ENCODE results near the gene ACTR6.
"Not testable (repeated sequence)": the region's sequence is repeated elsewhere in the genome, so short reads cannot be mapped to it uniquely, and the experiment has no call there.

ACTR6 gene

DNA sequence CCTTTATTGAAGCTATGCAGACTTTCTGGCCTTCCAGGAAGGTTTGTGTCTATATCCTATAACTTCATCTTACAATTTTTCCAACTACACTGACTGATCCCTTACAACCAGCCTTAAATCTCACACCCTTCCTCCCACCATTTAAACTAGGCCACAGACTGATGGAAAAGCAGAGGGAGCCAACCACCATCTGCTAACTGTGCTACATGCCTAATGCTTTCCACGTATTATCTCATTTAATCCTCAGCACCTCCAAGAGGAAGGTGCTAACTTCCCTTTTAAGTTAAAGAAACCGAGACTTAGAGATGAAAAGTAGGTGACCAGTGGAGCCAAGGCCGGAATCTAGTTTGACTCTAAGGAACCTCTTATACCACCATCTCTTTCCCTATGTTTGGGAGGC, 35.3 kb upstream of the ACTR6 start:
- Histone ChIP-seq H3K9ac (ENCODE audit: low read depth, low read length) (no peak overlapping the region), H3K36me3 (ENCODE audit: control insufficient read depth, insufficient read depth, low read length) (peaks cover 13% of the 10 kb centered on the region), H3K27me3 (ENCODE audit: control insufficient read depth, insufficient read depth, low read length) (no peaks in the 10 kb centered on the region), H3K4me3 (ENCODE audit: low read depth, low read length) (no peak overlapping the region), H3K4me1 (ENCODE audit: control insufficient read depth, insufficient read depth, low read length) (peaks cover 7% of the 10 kb centered on the region), H3K9me3 (ENCODE audit: control insufficient read depth, insufficient read depth, low read length) (no peaks in the 10 kb centered on the region)

DNA sequence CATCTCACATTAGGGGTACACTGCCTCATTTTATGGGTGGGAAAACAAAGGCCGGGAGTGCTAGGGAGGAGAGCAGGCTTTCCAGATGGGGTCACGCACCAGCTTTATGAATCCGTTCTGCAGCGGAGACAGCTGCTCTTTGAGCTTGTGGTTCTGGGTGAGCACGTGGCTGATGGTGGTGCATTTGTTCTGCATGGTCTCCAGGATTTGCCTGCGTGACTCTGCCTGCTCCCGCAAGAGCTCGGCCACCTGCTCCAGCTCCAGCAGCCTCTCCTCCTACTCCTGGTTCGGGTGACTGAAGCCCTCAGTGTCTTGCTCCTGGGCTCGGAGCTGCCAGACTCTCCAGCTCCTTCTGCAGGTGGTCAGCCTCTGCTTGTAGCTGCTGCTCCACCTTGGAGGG, 34.4 kb upstream of the ACTR6 start:
- Histone ChIP-seq H3K4me1 (ENCODE audit: control insufficient read depth, insufficient read depth, low read length) (peaks cover 7% of the 10 kb centered on the region), H3K36me3 (ENCODE audit: control insufficient read depth, insufficient read depth, low read length) (peaks cover 13% of the 10 kb centered on the region), H3K9me3 (ENCODE audit: control insufficient read depth, insufficient read depth, low read length) (no peaks in the 10 kb centered on the region), H3K4me3 (ENCODE audit: low read depth, low read length) (no peak overlapping the region), H3K9ac (ENCODE audit: low read depth, low read length) (no peak overlapping the region), H3K27me3 (ENCODE audit: control insufficient read depth, insufficient read depth, low read length) (no peaks in the 10 kb centered on the region)

DNA sequence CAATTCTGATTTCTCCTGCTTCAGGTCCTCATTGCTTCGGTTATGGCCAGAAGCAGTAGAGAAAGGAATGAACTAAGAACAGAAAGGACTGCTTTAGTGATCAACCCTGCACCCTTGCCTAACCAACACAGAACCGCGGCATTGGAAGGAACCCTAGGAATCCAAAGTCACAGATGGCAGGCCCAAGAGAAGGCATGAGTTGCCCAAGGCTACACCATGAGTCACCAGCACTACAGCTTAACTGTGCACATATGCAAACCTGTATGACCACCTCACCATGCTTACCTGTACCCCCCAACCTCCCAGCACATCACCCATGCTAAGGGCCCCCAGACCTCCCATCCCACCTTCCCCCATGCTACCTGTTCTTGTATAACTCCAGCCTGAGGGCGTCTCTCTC, 32.1 kb upstream of the ACTR6 start:
- Histone ChIP-seq H3K36me3 (ENCODE audit: control insufficient read depth, insufficient read depth, low read length) (peaks cover 13% of the 10 kb centered on the region), H3K27me3 (ENCODE audit: control insufficient read depth, insufficient read depth, low read length) (no peaks in the 10 kb centered on the region), H3K9ac (ENCODE audit: low read depth, low read length) (no peak overlapping the region), H3K4me1 (ENCODE audit: control insufficient read depth, insufficient read depth, low read length) (peaks cover 7% of the 10 kb centered on the region), H3K4me3 (ENCODE audit: low read depth, low read length) (no peak overlapping the region), H3K9me3 (ENCODE audit: control insufficient read depth, insufficient read depth, low read length) (no peaks in the 10 kb centered on the region)

DNA sequence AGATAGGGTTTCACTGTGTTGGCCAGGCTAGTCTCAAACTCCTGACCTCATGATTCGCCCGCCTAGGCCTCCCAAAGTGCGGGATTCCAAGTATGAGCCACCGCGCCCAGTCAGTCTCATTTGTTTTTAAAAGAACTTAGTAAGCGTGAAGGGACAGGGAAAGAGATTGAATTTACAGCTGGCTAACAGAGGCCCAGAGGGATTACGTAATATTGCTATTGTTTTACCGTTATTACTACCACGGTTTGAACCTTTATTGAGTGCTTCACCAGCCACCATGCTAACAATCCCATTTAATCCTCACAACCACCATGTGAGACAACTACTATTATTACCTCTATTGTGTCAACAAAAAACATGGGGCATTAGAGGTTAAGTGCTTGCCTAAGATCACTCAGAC, 31.3 kb upstream of the ACTR6 start:
- no peaks in the 10 kb centered on the region for H3K9me3 ChIP-seq (ENCODE audit: control insufficient read depth, insufficient read depth, low read length)
- H3K36me3 ChIP-seq (ENCODE audit: control insufficient read depth, insufficient read depth, low read length) = peaks cover 13% of the 10 kb centered on the region

DNA sequence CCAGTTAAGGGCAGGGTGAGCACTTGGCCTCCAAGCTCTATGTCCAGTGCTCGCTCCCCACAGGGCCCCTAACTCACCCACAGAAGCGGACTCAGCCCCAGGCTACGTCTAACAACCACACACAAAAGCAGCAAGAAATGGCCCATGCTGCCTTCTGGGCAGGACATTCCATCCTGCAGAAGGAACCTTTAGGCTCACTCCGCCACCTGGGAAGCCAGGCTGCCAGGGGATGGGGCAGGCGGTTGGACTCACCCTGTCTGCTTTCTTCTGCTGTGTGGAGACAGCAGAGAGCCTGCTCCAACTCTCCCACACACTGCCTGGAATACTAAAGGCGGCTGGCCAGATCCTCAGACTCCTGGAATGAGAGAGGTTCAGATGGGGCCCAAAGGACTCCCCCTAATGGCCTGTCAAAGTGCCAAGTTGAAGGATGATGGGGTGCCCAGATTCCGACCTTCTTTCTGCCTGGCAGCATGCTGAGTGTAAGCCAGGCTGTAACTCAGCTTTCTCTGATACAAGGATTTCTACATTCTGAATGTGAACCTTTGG, 30.2 kb upstream of the ACTR6 start:
- H3K4me3 ChIP-seq (ENCODE audit: low read depth, low read length) = no peak overlapping the region
- peaks cover 12% of the 10 kb centered on the region for H3K36me3 ChIP-seq (ENCODE audit: control insufficient read depth, insufficient read depth, low read length)
- no peak overlapping the region for H3K9ac ChIP-seq (ENCODE audit: low read depth, low read length)
- H3K4me1 ChIP-seq (ENCODE audit: control insufficient read depth, insufficient read depth, low read length) = no peaks in the 10 kb centered on the region
- no peaks in the 10 kb centered on the region for H3K9me3 ChIP-seq (ENCODE audit: control insufficient read depth, insufficient read depth, low read length)
- no peaks in the 10 kb centered on the region for H3K27me3 ChIP-seq (ENCODE audit: control insufficient read depth, insufficient read depth, low read length)

More for the DNA sequence above, 31.3 kb upstream of the ACTR6 start:
- Histone ChIP-seq H3K27me3 (ENCODE audit: control insufficient read depth, insufficient read depth, low read length) (no peaks in the 10 kb centered on the region), H3K4me1 (ENCODE audit: control insufficient read depth, insufficient read depth, low read length) (peaks cover 4% of the 10 kb centered on the region), H3K4me3 (ENCODE audit: low read depth, low read length) (no peak overlapping the region), H3K9ac (ENCODE audit: low read depth, low read length) (no peak overlapping the region)

DNA sequence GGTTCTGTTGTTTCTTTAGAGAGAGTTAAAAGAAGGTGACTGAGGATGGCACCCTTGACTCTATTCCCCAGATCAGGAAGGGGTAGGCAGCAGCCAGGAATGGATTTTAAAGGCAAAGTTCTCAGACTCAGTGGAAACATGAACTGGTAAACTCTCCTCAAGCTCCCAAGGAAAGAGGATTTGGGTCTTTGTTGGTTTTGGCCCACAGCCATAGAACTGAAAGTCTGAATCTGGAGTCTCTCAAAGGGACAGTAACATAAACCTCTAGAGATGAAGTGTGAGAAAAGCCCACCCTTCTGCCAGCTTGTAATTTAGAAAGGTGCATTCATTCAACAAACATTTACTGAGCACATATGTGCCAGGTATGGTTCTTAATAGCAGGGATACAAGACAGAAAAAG, 29.4 kb upstream of the ACTR6 start:
- peaks cover 7% of the 10 kb centered on the region for H3K36me3 ChIP-seq (ENCODE audit: control insufficient read depth, insufficient read depth, low read length)
- H3K4me1 ChIP-seq (ENCODE audit: control insufficient read depth, insufficient read depth, low read length) = no peaks in the 10 kb centered on the region
- H3K4me3 ChIP-seq (ENCODE audit: low read depth, low read length) = no peak overlapping the region
- H3K9me3 ChIP-seq (ENCODE audit: control insufficient read depth, insufficient read depth, low read length) = no peaks in the 10 kb centered on the region
- H3K27me3 ChIP-seq (ENCODE audit: control insufficient read depth, insufficient read depth, low read length) = no peaks in the 10 kb centered on the region
- no peak overlapping the region for H3K9ac ChIP-seq (ENCODE audit: low read depth, low read length)

DNA sequence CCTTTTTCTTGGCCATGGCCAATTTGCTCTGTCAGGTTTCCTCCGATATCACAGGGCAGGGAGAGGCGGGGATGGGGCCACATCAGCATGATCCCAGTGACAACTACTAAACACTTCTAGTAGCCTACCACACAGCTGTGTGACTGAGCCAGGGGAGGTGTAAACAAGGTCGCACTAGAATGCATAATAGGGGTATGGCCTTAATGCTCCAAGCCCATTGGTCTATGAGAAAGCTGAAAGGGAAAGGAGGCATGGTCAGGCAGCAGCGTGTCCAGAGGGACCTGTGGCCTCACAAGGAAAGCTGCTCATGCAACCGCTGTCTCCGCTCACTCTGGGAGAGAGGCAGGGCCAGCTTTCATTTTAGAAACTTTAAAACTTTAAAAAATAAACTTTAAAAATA, 27.5 kb upstream of the ACTR6 start:
- H3K9me3 ChIP-seq (ENCODE audit: control insufficient read depth, insufficient read depth, low read length) = no peaks in the 10 kb centered on the region
- no peaks in the 10 kb centered on the region for H3K4me1 ChIP-seq (ENCODE audit: control insufficient read depth, insufficient read depth, low read length)
- H3K36me3 ChIP-seq (ENCODE audit: control insufficient read depth, insufficient read depth, low read length) = no peaks in the 10 kb centered on the region
- no peak overlapping the region for H3K4me3 ChIP-seq (ENCODE audit: low read depth, low read length)
- H3K27me3 ChIP-seq (ENCODE audit: control insufficient read depth, insufficient read depth, low read length) = no peaks in the 10 kb centered on the region
- no peak overlapping the region for H3K9ac ChIP-seq (ENCODE audit: low read depth, low read length)

DNA sequence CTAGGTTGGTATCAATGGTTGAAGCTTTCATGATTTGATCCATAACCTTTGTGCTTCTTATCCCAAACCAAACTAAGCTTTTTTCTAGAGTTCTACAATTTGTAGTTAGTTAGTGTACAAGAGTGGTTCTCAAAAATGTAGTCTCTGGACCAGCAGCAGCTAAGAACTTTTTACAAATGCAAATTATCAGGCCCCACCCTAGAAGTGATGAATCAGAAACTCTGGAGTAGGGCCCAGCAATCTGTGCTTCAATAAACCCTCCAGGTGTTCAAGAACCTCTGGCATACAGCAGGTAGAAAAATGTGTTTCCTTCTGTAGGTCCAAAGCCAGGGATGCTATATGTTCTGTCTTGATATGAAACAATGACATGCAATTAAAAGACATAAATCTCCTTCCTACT, 26.1 kb upstream of the ACTR6 start:
- Histone ChIP-seq H3K4me3 (ENCODE audit: low read depth, low read length) (no peak overlapping the region), H3K4me1 (ENCODE audit: control insufficient read depth, insufficient read depth, low read length) (no peaks in the 10 kb centered on the region), H3K36me3 (ENCODE audit: control insufficient read depth, insufficient read depth, low read length) (no peaks in the 10 kb centered on the region)

DNA sequence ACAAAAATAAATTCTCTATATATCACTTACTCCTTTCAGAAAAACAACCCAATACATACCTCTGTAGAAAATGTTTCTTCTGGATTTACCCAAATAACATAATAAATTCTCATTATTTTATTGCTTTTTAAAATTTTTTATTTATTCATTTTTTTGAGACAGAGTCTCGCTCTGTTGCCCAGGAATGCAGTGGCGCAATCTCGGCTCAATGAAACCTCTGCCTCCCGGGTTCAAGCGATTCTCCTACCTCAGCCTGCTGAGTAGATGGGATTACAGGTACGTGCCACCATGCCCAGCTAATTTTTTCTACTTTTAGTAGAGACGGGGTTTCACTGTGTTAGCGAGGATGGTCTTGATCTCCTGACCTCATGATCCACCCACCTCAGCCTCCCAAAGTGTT, 24.1 kb upstream of the ACTR6 start:
- H3K9me3 ChIP-seq (ENCODE audit: control insufficient read depth, insufficient read depth, low read length); H3K9ac ChIP-seq (ENCODE audit: low read depth, low read length); H3K4me3 ChIP-seq (ENCODE audit: low read depth, low read length): not testable (repeated sequence)

More for the DNA sequence above, 26.1 kb upstream of the ACTR6 start:
- Histone ChIP-seq H3K27me3 (ENCODE audit: control insufficient read depth, insufficient read depth, low read length) (no peaks in the 10 kb centered on the region), H3K9me3 (ENCODE audit: control insufficient read depth, insufficient read depth, low read length) (no peaks in the 10 kb centered on the region), H3K9ac (ENCODE audit: low read depth, low read length) (no peak overlapping the region)

DNA sequence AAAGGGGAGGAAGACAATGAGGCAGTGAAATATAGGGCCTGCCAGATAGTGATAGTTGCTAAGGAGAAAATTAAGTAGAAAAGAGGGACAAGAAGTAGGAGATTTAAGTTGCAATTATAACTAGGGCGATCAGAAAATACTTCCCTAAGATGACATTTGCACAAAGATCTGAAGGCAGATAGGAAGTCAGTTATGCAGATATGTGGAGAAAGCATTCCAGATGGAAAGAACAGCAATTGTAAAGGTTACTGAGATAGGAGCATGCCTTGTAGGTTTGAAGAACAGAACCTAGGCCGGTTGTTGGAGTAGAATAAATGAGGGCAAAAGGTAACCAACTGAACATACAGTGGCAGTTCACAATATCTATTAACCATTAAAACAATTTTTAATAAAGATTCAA, 21.4 kb upstream of the ACTR6 start:
- Histone ChIP-seq H3K9ac (ENCODE audit: low read depth, low read length) (no peak overlapping the region), H3K4me3 (ENCODE audit: low read depth, low read length) (no peak overlapping the region), H3K4me1 (ENCODE audit: control insufficient read depth, insufficient read depth, low read length) (no peaks in the 10 kb centered on the region), H3K27me3 (ENCODE audit: control insufficient read depth, insufficient read depth, low read length) (no peaks in the 10 kb centered on the region), H3K36me3 (ENCODE audit: control insufficient read depth, insufficient read depth, low read length) (no peaks in the 10 kb centered on the region), H3K9me3 (ENCODE audit: control insufficient read depth, insufficient read depth, low read length) (no peaks in the 10 kb centered on the region)

More for the DNA sequence above, 24.1 kb upstream of the ACTR6 start:
- not testable (repeated sequence) for H3K4me1 ChIP-seq (ENCODE audit: control insufficient read depth, insufficient read depth, low read length); H3K27me3 ChIP-seq (ENCODE audit: control insufficient read depth, insufficient read depth, low read length); H3K36me3 ChIP-seq (ENCODE audit: control insufficient read depth, insufficient read depth, low read length)

DNA sequence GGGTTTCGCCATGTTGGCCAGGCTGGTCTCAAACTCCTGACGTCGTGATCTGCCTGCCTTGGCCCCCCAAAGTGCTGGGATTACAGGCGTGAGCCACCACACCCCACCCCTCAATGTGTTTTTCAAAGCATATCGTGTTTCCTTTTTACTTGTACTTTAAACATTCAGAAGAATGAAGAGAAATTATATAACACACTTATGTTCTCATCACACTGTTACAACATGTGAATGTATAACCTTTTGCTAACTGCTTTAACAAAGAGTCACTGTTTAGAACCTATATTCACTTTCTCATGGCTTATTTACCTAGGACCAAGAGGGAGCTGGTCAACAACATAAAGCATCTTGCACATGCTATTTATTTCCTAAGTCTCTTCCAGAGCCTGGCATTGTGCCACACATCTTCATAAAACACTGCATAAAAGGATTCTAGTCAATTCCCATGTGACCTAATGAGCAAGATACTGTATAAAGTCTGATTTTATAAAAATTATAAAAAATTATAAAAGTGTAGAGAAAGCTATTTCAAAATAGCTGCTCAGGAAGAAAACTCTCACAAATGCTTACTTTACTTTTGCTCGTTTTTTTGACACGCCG, 16.0 kb upstream of the ACTR6 start:
- H3K4me1 ChIP-seq (ENCODE audit: control insufficient read depth, insufficient read depth, low read length) = no peaks in the 10 kb centered on the region
- H3K9ac ChIP-seq (ENCODE audit: low read depth, low read length) = no peak overlapping the region
- no peaks in the 10 kb centered on the region for H3K27me3 ChIP-seq (ENCODE audit: control insufficient read depth, insufficient read depth, low read length)
- no peaks in the 10 kb centered on the region for H3K9me3 ChIP-seq (ENCODE audit: control insufficient read depth, insufficient read depth, low read length)
- no peak overlapping the region for H3K4me3 ChIP-seq (ENCODE audit: low read depth, low read length)
- H3K36me3 ChIP-seq (ENCODE audit: control insufficient read depth, insufficient read depth, low read length) = peaks cover 4% of the 10 kb centered on the region

DNA sequence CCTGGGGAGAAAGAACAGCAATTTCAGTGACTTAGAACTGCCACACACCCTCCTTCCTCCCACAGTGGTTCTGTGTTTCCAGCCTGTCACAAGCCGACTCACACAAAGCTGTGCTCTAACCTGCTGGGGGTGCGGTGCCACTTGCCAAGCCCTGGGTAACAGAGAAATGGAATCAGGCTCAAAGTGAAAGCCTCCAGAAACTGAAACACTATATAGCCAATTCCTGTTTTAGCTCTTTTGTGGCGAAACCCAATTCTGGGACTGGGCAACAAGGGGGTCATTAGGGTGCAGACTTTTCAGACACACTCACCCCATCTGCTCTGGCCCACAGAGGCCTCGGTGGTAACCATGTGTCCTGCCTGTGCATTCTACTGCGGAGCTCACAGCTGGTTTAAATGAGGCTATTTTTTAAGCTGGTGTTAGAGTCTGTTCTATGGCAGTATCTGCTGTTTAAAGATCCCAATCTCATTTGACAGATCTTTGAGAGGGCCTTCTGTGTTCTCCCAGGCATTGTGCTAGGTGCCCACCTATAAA, 15.2 kb upstream of the ACTR6 start:
- H3K36me3 ChIP-seq (ENCODE audit: control insufficient read depth, insufficient read depth, low read length) = peaks cover 4% of the 10 kb centered on the region
- H3K9ac ChIP-seq (ENCODE audit: low read depth, low read length) = no peak overlapping the region
- no peaks in the 10 kb centered on the region for H3K27me3 ChIP-seq (ENCODE audit: control insufficient read depth, insufficient read depth, low read length)
- H3K4me3 ChIP-seq (ENCODE audit: low read depth, low read length) = no peak overlapping the region
- H3K4me1 ChIP-seq (ENCODE audit: control insufficient read depth, insufficient read depth, low read length) = no peaks in the 10 kb centered on the region
- H3K9me3 ChIP-seq (ENCODE audit: control insufficient read depth, insufficient read depth, low read length) = no peaks in the 10 kb centered on the region
